GM06990 (cell line): Measurements from ENCODE around the gene PDE11A.

Experiments
- DNase-seq: peaks from one replicate; pipeline ENCODE4 v3.0.0-alpha.2; 2011; ENCODE audit not compliant: insufficient read length; ENCODE audit errors: extremely low read depth
- H3K27me3 ChIP-seq: replicated peaks from 2 replicates; pipeline ENCODE4 v1.6.0; 2011; ENCODE audit warnings: low read length; ENCODE audit not compliant: control insufficient read depth, insufficient read depth
- H3K36me3 ChIP-seq: 2 replicates; pipeline ENCODE4 v1.5.1; 2011; ENCODE audit warnings: low read length; ENCODE audit not compliant: control insufficient read depth, insufficient read depth
- H3K4me3 ChIP-seq: replicated peaks from 2 replicates; pipeline ENCODE4 v1.5.1; 2011; ENCODE audit warnings: low read depth, mild to moderate bottlenecking, control low read depth, low read length
- TF ChIP-seq, protein P1 (sequence below): IDR thresholded peaks from 2 replicates; pipeline ENCODE4 v1.5.1; 2011; ENCODE audit warnings: low read length, control low read depth, mild to moderate bottlenecking, inconsistent platforms; ENCODE audit not compliant: insufficient read depth, poor library complexity, severe bottlenecking

Gene PDE11A

DNA sequence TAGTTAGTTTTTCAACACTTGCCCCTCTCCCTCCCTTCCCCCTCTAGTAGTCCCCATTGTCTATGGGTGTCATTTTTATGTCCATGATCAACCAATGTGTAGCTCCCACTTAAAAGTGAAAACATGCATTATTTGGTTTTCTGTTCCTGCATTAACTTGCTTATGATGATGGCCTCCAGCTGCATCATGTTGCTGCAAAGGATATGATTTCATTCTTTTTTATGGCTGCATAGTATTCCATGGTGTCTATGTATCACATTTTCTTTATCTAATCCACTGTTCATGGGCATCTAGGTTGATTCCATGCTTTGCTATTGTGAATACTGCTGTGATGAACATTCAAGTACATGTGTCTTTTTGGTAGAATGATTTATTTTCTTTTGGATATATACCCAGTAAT is 70.5 kb downstream of the PDE11A start:
- TF ChIP-seq, protein P1, sequence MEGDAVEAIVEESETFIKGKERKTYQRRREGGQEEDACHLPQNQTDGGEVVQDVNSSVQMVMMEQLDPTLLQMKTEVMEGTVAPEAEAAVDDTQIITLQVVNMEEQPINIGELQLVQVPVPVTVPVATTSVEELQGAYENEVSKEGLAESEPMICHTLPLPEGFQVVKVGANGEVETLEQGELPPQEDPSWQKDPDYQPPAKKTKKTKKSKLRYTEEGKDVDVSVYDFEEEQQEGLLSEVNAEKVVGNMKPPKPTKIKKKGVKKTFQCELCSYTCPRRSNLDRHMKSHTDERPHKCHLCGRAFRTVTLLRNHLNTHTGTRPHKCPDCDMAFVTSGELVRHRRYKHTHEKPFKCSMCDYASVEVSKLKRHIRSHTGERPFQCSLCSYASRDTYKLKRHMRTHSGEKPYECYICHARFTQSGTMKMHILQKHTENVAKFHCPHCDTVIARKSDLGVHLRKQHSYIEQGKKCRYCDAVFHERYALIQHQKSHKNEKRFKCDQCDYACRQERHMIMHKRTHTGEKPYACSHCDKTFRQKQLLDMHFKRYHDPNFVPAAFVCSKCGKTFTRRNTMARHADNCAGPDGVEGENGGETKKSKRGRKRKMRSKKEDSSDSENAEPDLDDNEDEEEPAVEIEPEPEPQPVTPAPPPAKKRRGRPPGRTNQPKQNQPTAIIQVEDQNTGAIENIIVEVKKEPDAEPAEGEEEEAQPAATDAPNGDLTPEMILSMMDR: no peak
- H3K4me3 ChIP-seq: no peak overlapping the region
- DNase-seq: no peak
- H3K27me3 ChIP-seq: no peaks in the 10 kb centered on the region
- H3K36me3 ChIP-seq: no peaks in the 10 kb centered on the region

DNA sequence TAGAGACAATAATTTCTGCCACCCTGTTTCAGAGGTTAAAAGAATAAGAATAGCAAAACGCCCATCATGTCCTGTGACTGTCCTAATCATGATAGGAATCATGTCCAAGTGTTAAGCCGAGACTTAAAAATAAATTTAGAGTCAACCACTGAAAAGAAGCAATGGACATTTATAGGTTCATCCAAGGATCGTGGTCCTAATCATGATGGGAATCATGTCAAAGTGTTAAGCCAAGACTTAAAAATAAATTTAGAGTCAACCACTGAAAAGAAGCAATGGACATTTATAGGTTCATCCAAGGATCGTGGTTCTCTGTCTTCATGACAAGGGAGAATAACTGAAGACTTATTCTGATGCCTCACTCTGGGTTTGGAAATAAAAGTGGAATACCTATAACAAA is 73.6 kb downstream of the PDE11A start:
- DNase-seq: no peak
- Histone ChIP-seq H3K27me3 (no peaks in the 10 kb centered on the region), H3K36me3 (no peaks in the 10 kb centered on the region), H3K4me3 (no peak overlapping the region)
- TF ChIP-seq, protein P1: no peak

DNA sequence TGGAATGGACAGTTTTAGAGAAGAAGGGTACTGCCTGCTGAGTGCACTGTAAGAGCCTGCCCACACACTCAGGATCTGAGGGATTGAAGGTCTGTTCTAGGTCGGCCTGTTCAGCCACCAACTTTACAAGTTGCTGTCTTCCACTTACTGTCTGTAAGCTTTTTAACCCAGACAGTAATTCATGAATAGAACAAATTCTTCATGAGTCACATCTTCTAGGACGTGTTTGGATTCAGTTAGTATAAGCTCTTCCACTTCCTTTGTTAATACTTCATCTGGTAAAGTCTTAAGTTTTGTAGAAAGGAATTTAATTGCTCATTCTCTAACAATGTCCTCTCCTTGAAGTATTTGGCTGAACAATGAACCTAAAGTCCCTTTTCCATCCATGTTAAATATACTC is 74.6 kb downstream of the PDE11A start:
- DNase-seq: no peak
- no peak overlapping the region for H3K4me3 ChIP-seq
- TF ChIP-seq, protein P1: no peak

DNA sequence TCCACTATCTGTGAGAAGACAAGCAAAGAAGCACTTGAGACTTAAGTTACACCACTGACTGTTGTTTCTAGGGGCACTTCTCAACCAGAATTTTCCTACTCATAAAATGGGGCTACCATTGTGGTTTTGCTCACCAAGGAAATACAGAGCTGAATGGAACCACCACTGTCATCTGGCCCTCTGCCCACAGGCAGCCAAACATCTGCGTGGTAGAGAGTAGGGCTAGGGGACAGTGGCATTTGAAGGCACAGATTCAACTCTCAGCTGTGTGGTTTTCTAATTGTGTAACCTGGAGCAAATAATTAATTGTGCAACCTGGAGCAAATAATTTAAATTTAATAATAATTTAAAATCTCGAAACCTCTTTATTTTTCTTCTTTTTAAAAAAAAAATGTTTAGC is 79.6 kb downstream of the PDE11A start:
- Histone ChIP-seq H3K27me3 (no peaks in the 10 kb centered on the region), H3K4me3 (no peak overlapping the region), H3K36me3 (no peaks in the 10 kb centered on the region)
- TF ChIP-seq, protein P1: no peak
- DNase-seq: no peak

More for the DNA sequence above, 74.6 kb downstream of the PDE11A start:
- Histone ChIP-seq H3K36me3 (no peaks in the 10 kb centered on the region), H3K27me3 (no peaks in the 10 kb centered on the region)

DNA sequence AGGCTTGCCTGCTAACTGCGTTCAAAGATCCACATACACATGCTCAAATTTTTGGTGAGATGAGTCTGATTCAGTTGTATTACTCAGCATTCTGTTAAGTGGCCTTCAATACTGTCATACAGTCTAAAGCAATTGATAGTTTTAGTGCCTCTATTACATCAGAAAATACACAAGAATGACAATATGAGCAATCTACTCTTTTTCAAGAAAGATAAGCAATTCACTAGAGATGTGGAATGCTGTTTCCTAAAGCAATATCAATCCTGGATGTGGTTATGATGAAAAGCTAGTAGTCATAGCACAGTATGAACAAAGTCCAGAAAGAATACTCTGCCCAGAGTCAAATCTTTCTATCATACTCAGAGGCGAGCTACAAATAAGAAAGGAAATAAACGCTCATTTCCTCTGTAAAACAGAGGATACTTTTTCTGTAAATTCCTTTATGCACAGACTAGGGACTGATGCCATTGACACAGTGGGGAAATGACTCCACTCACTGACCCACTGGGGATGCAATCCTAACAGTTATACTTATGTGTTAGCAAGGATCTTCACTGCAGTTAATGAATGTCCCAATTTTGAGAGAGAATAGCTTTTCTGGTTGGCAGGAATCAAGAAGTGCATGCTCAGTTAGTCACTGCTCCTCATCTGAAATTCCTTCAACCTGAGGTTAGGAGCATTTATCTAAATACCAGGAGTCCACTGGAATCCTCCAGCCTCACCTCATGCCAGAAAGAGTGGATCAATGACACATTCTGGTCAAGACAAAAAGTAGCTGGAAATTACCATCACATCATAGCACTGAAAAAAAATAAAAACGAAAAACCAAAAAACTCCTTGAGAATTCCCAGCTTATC is 83.3 kb downstream of the PDE11A start:
- TF ChIP-seq, protein P1: no peak
- no peak for DNase-seq
- no peak overlapping the region for H3K4me3 ChIP-seq
- H3K27me3 ChIP-seq: no peaks in the 10 kb centered on the region; the same call in 1 of the 2 replicates
- no peaks in the 10 kb centered on the region for H3K36me3 ChIP-seq
